AG04450 (cell line): ENCODE results near the gene INTS1. TPM values are rescaled to one million over a fixed set of nuclear protein-coding genes. Genes with fewer than 3 reads are reported as not detected.

ENCODE experiments used
- CTCF ChIA-PET: fragments of 300-600, 350-600 bp; formaldehyde crosslinking; extraction: SDS; loops from one replicate; lab custom pipeline; 2022; ENCODE audit warnings: antibody characterized with exemption, inconsistent platforms; lab: Charles Lee
- POLR2A ChIA-PET: fragments of 350-600 bp; formaldehyde crosslinking; extraction: SDS; loops from one replicate; lab custom pipeline; 2021; ENCODE audit warnings: antibody characterized with exemption, inconsistent platforms; lab: Yijun Ruan, JAX
- DNase-seq: peaks from one replicate; pipeline ENCODE4 v3.0.0-alpha.2; 2011; ENCODE audit warnings: low read depth, low spot score
- H3K27ac ChIP-seq: one replicate; pipeline ENCODE4 v1.5.1; 2012; ENCODE audit warnings: low read depth, low read length, control low read depth
- H3K27me3 ChIP-seq: one replicate; pipeline ENCODE4 v1.6.0; 2012; ENCODE audit warnings: low read length; ENCODE audit not compliant: control insufficient read depth, insufficient read depth
- H3K4me3 ChIP-seq: 2 replicates; pipeline ENCODE4 v1.5.1; 2011; ENCODE audit warnings: mild to moderate bottlenecking, low read depth, low read length, control low read depth
- H3K9me3 ChIP-seq: 2 replicates; pipeline ENCODE4 v1.5.1; 2012; ENCODE audit warnings: low read length; ENCODE audit not compliant: control insufficient read depth, insufficient read depth
- polyA plus RNA-seq: library from polyadenylated mRNA; depleted of rRNA; stranded (reverse); fragments of >200 nt; gene quantifications from 2 replicates; pipeline ENCODE4 v1.2.3, GENCODE V29; 2011
- TF ChIP-seq, protein P1 (sequence below): IDR thresholded peaks from 2 replicates; pipeline ENCODE4 v1.5.1; 2011; ENCODE audit warnings: low read depth, low read length, control low read depth, inconsistent platforms

Gene INTS1
- polyA plus RNA-seq, 1 experiment, result 9.0 TPM

DNA sequence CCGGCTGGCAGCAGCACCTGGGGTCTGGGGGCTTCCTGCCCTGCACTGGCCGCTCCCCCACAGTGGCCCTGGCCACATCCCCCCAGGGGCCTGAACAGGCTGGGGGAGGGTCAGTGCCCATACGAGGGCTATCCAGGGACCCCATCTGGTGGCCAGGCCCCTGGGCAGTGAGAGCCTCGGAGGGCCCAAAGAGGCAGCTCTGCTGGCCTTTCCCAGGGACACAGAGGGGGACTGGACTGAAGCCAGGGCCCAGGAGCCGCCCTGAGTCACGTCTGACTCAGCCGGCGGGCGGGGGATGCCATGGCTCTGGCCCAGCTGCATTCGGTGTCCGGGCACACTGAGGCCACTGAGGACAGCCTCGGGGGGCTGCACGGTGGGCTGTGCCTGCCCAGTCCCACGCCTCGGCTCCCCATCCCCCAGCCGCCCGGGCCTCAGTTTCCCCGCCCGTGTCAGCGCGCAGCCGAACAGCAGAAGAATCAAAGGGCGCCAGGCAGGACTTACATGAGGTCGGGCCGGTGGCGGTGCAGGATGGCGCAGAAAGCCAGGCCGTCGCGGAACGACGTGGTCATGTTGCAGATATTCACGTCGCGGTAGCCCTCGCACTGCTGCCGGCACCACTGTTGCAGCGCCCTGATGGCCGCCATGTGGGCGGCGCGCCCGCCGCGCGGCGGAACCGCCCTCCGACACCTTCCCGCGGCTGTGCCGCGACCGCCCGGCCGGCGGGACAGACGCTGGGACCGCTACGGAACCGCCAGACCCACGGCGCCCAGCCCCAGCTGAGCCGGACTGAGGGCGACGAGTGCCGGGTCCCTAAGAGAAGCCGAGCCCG is 45.3 kb downstream of the INTS1 start, which contains the start of gene MICALL2:
TSS of gene MICALL2 (minus strand) at position 788 of the 829 bp plus-strand sequence. CDS start at position 644, 144 bp downstream.
- Histone ChIP-seq H3K27ac (peak within 1 kb of the TSS; percentile 88), H3K27me3 (no peaks in the 10 kb centered on the region), H3K9me3 (no peaks in the 10 kb centered on the region; the same call in 1 of the 2 replicates), H3K4me3 (peak within 1 kb of the TSS; percentile 92)
- POLR2A ChIA-PET, result interaction anchor here (0.5 to 1.6 kb wide), 6 partner anchors 11 to 554 kb away, joined by 3 to 6 read pairs (median 4); no protein-coding TSS in a partner anchor
- DNase-seq, result peak; percentile 65
- CTCF ChIA-PET, result interaction anchor here (0.6 kb wide), 1 partner anchor 255 kb away, joined by 3 read pairs; no protein-coding TSS in a partner anchor
- TF ChIP-seq, protein P1, sequence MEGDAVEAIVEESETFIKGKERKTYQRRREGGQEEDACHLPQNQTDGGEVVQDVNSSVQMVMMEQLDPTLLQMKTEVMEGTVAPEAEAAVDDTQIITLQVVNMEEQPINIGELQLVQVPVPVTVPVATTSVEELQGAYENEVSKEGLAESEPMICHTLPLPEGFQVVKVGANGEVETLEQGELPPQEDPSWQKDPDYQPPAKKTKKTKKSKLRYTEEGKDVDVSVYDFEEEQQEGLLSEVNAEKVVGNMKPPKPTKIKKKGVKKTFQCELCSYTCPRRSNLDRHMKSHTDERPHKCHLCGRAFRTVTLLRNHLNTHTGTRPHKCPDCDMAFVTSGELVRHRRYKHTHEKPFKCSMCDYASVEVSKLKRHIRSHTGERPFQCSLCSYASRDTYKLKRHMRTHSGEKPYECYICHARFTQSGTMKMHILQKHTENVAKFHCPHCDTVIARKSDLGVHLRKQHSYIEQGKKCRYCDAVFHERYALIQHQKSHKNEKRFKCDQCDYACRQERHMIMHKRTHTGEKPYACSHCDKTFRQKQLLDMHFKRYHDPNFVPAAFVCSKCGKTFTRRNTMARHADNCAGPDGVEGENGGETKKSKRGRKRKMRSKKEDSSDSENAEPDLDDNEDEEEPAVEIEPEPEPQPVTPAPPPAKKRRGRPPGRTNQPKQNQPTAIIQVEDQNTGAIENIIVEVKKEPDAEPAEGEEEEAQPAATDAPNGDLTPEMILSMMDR, result no peak

DNA sequence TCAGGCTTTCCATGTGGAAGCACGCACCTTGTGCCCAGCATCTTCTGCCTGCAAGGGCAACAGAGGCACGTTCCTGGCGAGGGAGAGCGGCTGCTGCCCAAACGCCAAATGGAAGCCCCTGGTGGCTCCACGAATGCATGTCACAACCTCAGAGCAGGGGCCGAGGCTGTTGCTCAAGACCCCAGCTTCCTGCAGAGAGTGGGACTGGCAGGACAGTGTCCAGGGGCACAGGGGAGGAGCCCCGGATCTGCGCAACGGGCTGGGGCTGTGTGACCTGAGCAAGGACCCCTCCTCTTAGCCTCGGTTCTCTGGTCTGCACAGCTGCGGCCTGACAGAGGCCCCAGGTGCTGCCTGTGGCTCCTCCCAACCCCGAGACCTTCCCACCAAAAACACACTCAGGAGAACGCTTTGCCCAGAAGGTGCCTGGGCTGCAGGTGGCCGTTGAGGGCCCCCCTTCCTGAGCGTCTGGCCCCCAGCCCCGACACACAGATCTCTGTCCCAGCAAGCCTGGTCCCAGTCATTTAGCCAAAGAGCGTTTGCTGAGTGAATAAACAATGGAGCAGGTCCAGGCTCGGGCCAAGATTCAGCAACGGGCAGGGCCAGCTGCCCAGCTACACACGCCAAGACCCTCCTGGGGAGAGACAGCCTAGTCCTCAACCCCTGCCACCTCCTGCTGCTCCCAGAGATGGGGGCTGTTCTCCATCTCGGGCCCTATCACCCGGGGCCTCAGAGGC is 46.1 kb downstream of the INTS1 start:
- ChIA-PET POLR2A (interaction anchor here (0.6 to 1.6 kb wide), 3 partner anchors 10 to 27 kb away, joined by 3 to 5 read pairs (median 4); no protein-coding TSS in a partner anchor), CTCF (interaction anchor here (0.6 kb wide), 1 partner anchor 255 kb away, joined by 3 read pairs; no protein-coding TSS in a partner anchor)
- no peak for DNase-seq
- TF ChIP-seq, protein P1, result no peak
- Histone ChIP-seq H3K9me3 (no peaks in the 10 kb centered on the region; the same call in 1 of the 2 replicates), H3K27me3 (no peaks in the 10 kb centered on the region), H3K4me3 (peak overlapping the region; percentile 92), H3K27ac (peak overlapping the region; percentile 88)

DNA sequence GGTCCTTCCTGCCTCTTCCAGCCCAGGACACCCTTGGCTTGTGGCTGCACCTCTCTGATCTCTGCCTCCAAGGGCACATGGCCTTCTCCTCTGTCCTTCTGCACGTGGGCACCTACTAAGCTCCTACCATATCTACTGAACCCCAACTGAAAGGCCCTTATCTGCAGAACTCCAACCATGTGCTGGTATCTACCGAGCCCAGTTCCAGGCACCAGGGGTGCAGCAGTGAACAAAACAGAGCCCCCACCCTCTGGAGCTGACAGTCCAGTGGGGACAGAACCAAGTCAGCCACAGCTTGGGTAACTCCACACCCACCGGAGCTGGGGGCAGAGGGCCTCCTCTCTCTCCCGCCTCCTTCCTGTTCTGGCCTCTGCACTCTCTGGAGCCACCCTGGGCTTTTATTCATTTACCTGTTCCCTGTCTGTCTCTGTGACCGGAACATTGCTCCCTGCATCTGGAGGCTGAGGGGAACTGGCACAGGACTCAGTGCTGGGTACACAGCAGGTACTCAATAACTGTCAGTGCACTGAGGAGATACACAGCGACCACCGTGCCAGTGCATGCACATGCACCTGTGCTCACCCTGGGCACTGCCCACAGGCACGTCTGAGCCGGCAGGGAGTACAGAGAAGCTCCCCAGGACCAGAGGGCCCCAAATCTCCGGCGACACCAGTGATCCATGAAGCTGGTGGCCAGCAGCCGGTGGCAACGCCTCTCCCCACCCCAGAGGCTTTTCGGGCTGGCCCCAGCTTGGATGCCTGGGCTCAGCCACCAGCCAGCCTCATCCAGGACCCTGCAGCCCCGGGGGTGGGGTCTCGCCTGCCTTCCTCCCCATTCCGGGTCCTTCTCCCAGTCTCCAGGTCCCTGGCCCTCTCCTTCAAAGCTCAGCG is 46.9 kb downstream of the INTS1 start:
- H3K27me3 ChIP-seq, result no peaks in the 10 kb centered on the region
- peak overlapping the region; percentile 92 for H3K4me3 ChIP-seq
- CTCF ChIA-PET, result interaction anchor here (1.5 kb wide), 1 partner anchor 25 kb away, joined by 4 read pairs; no protein-coding TSS in a partner anchor
- no peak for DNase-seq
- no peak overlapping the region for H3K27ac ChIP-seq
- TF ChIP-seq, protein P1, result no peak
- POLR2A ChIA-PET, result interaction anchor here (1.6 kb wide), 1 partner anchor 9 kb away, joined by 4 read pairs; no protein-coding TSS in a partner anchor
- no peaks in the 10 kb centered on the region; the same call in 1 of the 2 replicates for H3K9me3 ChIP-seq

DNA sequence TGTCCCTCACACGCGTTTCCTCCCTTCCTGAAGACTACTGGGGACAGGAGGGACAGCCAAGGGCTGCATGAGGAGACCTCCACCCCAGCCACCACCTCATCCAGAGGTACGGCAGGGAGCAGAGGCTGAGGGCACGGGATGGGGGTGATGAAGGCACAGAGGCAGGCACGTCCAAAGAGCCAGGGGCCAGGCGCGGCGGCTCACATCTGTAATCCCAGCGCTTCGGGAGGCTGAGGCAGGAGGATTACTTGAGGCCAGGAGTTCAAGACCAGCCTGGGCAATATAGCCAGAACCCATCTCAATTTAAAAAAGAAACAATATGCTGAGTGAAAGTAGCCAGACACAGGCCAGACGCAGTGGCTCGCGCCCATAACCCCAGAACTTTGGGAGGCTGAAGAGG is 48.2 kb downstream of the INTS1 start:
- no peak overlapping the region for H3K27ac ChIP-seq
- TF ChIP-seq, protein P1, result no peak
- no peaks in the 10 kb centered on the region; the same call in 1 of the 2 replicates for H3K9me3 ChIP-seq
- no peak for DNase-seq
- H3K4me3 ChIP-seq, result no peak overlapping the region
- ChIA-PET POLR2A (no interaction called here), CTCF (interaction anchor here (1.5 kb wide), 1 partner anchor 23 kb away, joined by 4 read pairs; no protein-coding TSS in a partner anchor)
- H3K27me3 ChIP-seq, result no peaks in the 10 kb centered on the region
